HCT116 (cell line): ENCODE results near the gene ARNT2. TPM values are rescaled to one million over a fixed set of nuclear protein-coding genes. Genes with fewer than 3 reads are reported as not detected.

Experiments
- ATAC-seq: fragments of 200-7000 bp; cut with Tn5 transposase; 2 replicates; pipeline ENCODE4 v1.9.1; 2020; ENCODE audit warnings: mild to moderate bottlenecking, moderate library complexity
- BruUV-seq: library from RNA; stranded (reverse); fragments of 400-500 nt; replicated peaks from 2 replicates; lab custom pipeline; 2021; lab: Mats Ljungman, UMichigan
- CTCF ChIA-PET: fragments of 300-600 bp; sonication (Branson Sonifier 250); formaldehyde crosslinking; loops from one replicate; lab custom pipeline; 2021; ENCODE audit warnings: antibody characterized with exemption; lab: Charles Lee
- POLR2A ChIA-PET: fragments of 300-600, 350-600 bp; sonication (Branson Sonifier 250); formaldehyde crosslinking; loops from one replicate; lab custom pipeline; 2021; ENCODE audit warnings: antibody characterized with exemption; lab: Charles Lee
- RAD21 ChIA-PET, 2 experiments: fragments of 300-600 bp; sonication (Branson Sonifier 250); formaldehyde crosslinking; loops; one replicate each; lab custom pipeline; 2023; ENCODE audit warnings: low total read pairs in 2 of 2; ENCODE audit not compliant: uncharacterized antibody in 2 of 2, unreplicated experiment in 2 of 2, low non-redundant PET in 1 of 2; lab: Charles Lee
- DNase-seq: peaks from one replicate; pipeline ENCODE4 v3.0.0-alpha.2; 2010; ENCODE audit warnings: low read depth, low spot score
- H2AFZ ChIP-seq: fragments of 200-600 bp; shearing (Covaris generic), sonication (generic); 2 replicates; pipeline ENCODE4 v1.6.1; 2017; ENCODE audit warnings: low read depth, mixed run types, mixed read lengths, antibody characterized with exemption, low read length; ENCODE audit not compliant: poor library complexity, severe bottlenecking
- H3K27ac ChIP-seq: 2 replicates; pipeline ENCODE4 v1.5.1; 2012; ENCODE audit warnings: low read depth, low read length
- H3K27me3 ChIP-seq: fragments of 200-600 bp; sonication (generic); 2 replicates; pipeline ENCODE4 v1.6.1; 2016; ENCODE audit warnings: mixed run types, low read length, mixed read lengths; ENCODE audit not compliant: insufficient read depth
- H3K36me3 ChIP-seq, 2 experiments: fragments of 200-500 bp in 1 of 2; fragments of 200-600 bp in 1 of 2; sonication (Bioruptor generic) in 1 of 2; sonication (generic) in 1 of 2; 2 replicates each; pipeline versions ENCODE4 v1.5.1 to v1.6.1; 2014 to 2016; ENCODE audit warnings: low read length in 2 of 2, inconsistent platforms in 1 of 2, mixed read lengths in 1 of 2, mixed run types in 1 of 2; ENCODE audit not compliant: insufficient read depth in 2 of 2, control insufficient read depth in 1 of 2
- H3K4me1 ChIP-seq, 2 experiments: fragments of 200-600 bp in 1 of 2; sonication (generic) in 1 of 2; 2 replicates each; pipeline versions ENCODE4 v1.5.1 to v1.6.1; 2012 to 2017; ENCODE audit warnings: low read length in 2 of 2, inconsistent platforms in 1 of 2, mild to moderate bottlenecking in 1 of 2, mixed read lengths in 1 of 2, mixed run types in 1 of 2, moderate library complexity in 1 of 2; ENCODE audit not compliant: insufficient read depth in 2 of 2, control insufficient read depth in 1 of 2
- H3K4me2 ChIP-seq: fragments of 200-600 bp; sonication (generic); 2 replicates; pipeline ENCODE4 v1.6.1; 2017; ENCODE audit warnings: mixed run types, low read length, mixed read lengths
- H3K4me3 ChIP-seq, 2 experiments: fragments of 200-600 bp in 1 of 2; sonication (generic) in 1 of 2; replicated peaks in 1 of 2; 2 replicates each; pipeline ENCODE4 v1.5.1; 2011 to 2016; ENCODE audit warnings: low read length in 2 of 2, control low read depth in 1 of 2, low read depth in 1 of 2, mild to moderate bottlenecking in 1 of 2, mixed read lengths in 1 of 2, mixed run types in 1 of 2
- H3K79me2 ChIP-seq: fragments of 200-600 bp; sonication (generic); 2 replicates; pipeline ENCODE4 v1.6.1; 2017; ENCODE audit warnings: mild to moderate bottlenecking, mixed run types, low read length, moderate library complexity, mixed read lengths; ENCODE audit not compliant: insufficient read depth
- H3K9ac ChIP-seq: fragments of 200-600 bp; sonication (generic); 2 replicates; pipeline ENCODE4 v1.6.1; 2016; ENCODE audit warnings: low read length, mixed read lengths
- H3K9me2 ChIP-seq: fragments of 200-600 bp; sonication (generic), shearing (Covaris generic); 2 replicates; pipeline ENCODE4 v1.6.1; 2017; ENCODE audit warnings: mixed run types, mild to moderate bottlenecking, moderate library complexity; ENCODE audit not compliant: insufficient read depth
- H3K9me3 ChIP-seq, 2 experiments: fragments of 200-500 bp in 1 of 2; fragments of 200-600 bp in 1 of 2; sonication (Bioruptor generic) in 1 of 2; sonication (generic) in 1 of 2; 2 replicates each; pipeline ENCODE4 v1.6.1; 2014 to 2017; ENCODE audit warnings: low read length in 2 of 2, mixed read lengths in 2 of 2, inconsistent platforms in 1 of 2, low read depth in 1 of 2, mild to moderate bottlenecking in 1 of 2, mixed run types in 1 of 2, moderate library complexity in 1 of 2; ENCODE audit not compliant: control insufficient read depth in 1 of 2, insufficient read depth in 1 of 2
- H4K20me1 ChIP-seq: fragments of 200-600 bp; sonication (generic), shearing (Covaris generic); 2 replicates; pipeline ENCODE4 v1.6.1; 2017; ENCODE audit warnings: mixed run types, mild to moderate bottlenecking, moderate library complexity; ENCODE audit not compliant: insufficient read depth
- CBX3 ChIP-seq: IDR thresholded peaks from 2 replicates; pipeline ENCODE4 v1.6.1; 2012; ENCODE audit warnings: low read depth
- CEBPB ChIP-seq: IDR thresholded peaks from 2 replicates; pipeline ENCODE4 v1.6.1; 2012; ENCODE audit warnings: low read depth
- EGR1 ChIP-seq: IDR thresholded peaks from 2 replicates; pipeline ENCODE4 v1.6.1; 2012; ENCODE audit warnings: low read depth
- EZH2phosphoT487 ChIP-seq: fragments of 200-600 bp; IDR thresholded peaks from 2 replicates; pipeline ENCODE4 v1.6.1; 2018; ENCODE audit warnings: antibody characterized with exemption, borderline replicate concordance
- JUND ChIP-seq: IDR thresholded peaks from 2 replicates; pipeline ENCODE4 v1.6.1; 2012
- POLR2A ChIP-seq: IDR thresholded peaks from 2 replicates; pipeline ENCODE4 v1.7.0; 2011; ENCODE audit warnings: borderline replicate concordance; ENCODE audit not compliant: insufficient read depth, insufficient read length; ENCODE audit errors: extremely low read depth
- POLR2AphosphoS5 ChIP-seq: IDR thresholded peaks from 2 replicates; pipeline ENCODE4 v1.6.1; 2011; ENCODE audit warnings: mild to moderate bottlenecking, low read depth, low read length, moderate library complexity
- SIN3A ChIP-seq: IDR thresholded peaks from 2 replicates; pipeline ENCODE4 v1.6.1; 2012; ENCODE audit warnings: low read depth
- SP1 ChIP-seq: IDR thresholded peaks from 2 replicates; pipeline ENCODE4 v1.6.1; 2012; ENCODE audit warnings: low read depth
- SRF ChIP-seq: IDR thresholded peaks from 2 replicates; pipeline ENCODE4 v1.6.1; 2012; ENCODE audit warnings: low read depth
- TCF7L2 ChIP-seq: IDR thresholded peaks from 2 replicates; pipeline ENCODE4 v1.7.0; 2011; ENCODE audit warnings: borderline replicate concordance, inconsistent platforms; ENCODE audit not compliant: insufficient read depth, insufficient read length; ENCODE audit errors: extremely low read depth
- YY1 ChIP-seq: IDR thresholded peaks from 2 replicates; pipeline ENCODE4 v1.6.1; 2011; ENCODE audit warnings: low read length, low read depth, moderate library complexity, mild to moderate bottlenecking; ENCODE audit not compliant: insufficient replicate concordance; ENCODE audit errors: extremely low read depth
- ZFX ChIP-seq: fragments of 450-650 bp; IDR thresholded peaks from 2 replicates; pipeline ENCODE4 v1.6.1; 2017
- ZNF274 ChIP-seq: fragments of 200-500 bp; sonication (Bioruptor generic); IDR thresholded peaks from 2 replicates; pipeline ENCODE4 v1.6.1; 2014; ENCODE audit warnings: mild to moderate bottlenecking, low read depth, low read length, inconsistent platforms
- intact Hi-C: fragments of 100-400 bp; cut with micrococcal nuclease; formaldehyde crosslinking; loops from 2 replicates; pipeline ENCODE4 v1.10.0; 2022
- total RNA-seq: library from RNA; stranded (reverse); gene quantifications from one replicate; pipeline ENCODE4 v1.2.1, GENCODE V29; 2021; ENCODE audit not compliant: unreplicated experiment
- TF ChIP-seq, protein P1 (sequence below): IDR thresholded peaks from 2 replicates; pipeline ENCODE4 v1.6.1; 2012
- TF ChIP-seq, protein P2 (sequence below): IDR thresholded peaks from 2 replicates; pipeline ENCODE4 v1.6.1; 2012; ENCODE audit warnings: low read depth
- TF ChIP-seq, protein P3 (sequence below), 3 experiments: fragments of 200-600 bp in 1 of 3; sonication (generic) in 1 of 3; IDR thresholded peaks in 2 of 3; conservative IDR thresholded peaks in 1 of 3; 2 replicates each; pipeline ENCODE4 v1.5.1; 2012 to 2017; ENCODE audit warnings: low read depth in 2 of 3, low read length in 2 of 3, antibody characterized with exemption in 1 of 3, borderline replicate concordance in 1 of 3, control low read depth in 1 of 3, mild to moderate bottlenecking in 1 of 3, mixed read lengths in 1 of 3, mixed run types in 1 of 3, moderate library complexity in 1 of 3; ENCODE audit not compliant: insufficient read depth in 1 of 3

Gene ARNT2
- total RNA-seq, 1 experiment from 2014 or later: 3.0 TPM

DNA sequence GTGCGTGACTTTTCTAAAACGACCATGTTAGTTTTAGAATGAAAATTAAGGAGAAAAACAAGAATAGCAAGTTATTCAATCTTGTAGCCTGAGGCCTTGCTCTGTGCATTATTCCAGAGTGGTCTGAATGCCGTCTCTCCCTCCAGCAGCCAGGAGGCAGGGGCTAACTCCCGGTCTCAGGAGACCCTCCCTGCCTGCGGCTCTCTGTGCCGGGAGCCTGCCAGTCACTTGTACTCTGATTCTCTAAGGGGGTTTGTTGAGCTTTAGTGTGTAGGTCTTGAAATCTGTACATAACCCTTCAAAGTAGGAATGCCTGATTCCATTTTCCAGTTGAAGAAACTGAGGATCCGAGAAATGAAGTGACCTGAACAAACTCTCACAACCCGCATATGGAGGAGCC is 97.3 kb downstream of the ARNT2 start:
- ChIA-PET POLR2A (no interaction called here), CTCF (no interaction called here), RAD21 (no interaction called here)
- no peak overlapping the region for H3K9ac ChIP-seq
- H3K79me2 ChIP-seq: no peaks in the 10 kb centered on the region
- H3K4me1 ChIP-seq: no peaks in the 10 kb centered on the region
- DNase-seq: no peak
- H3K27me3 ChIP-seq: no peaks in the 10 kb centered on the region
- H3K9me2 ChIP-seq: no peaks in the 10 kb centered on the region
- intact Hi-C loops: no loop called here
- no peak overlapping the region for H2AFZ ChIP-seq
- ATAC-seq: no peak
- H3K4me2 ChIP-seq: no peak overlapping the region
- H3K4me3 ChIP-seq: no peak overlapping the region
- no peaks in the 10 kb centered on the region for H4K20me1 ChIP-seq
- H3K9me3 ChIP-seq: no peaks in the 10 kb centered on the region
- no TSS peak for BruUV-seq
- TF ChIP-seq, protein P1, sequence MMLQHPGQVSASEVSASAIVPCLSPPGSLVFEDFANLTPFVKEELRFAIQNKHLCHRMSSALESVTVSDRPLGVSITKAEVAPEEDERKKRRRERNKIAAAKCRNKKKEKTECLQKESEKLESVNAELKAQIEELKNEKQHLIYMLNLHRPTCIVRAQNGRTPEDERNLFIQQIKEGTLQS: no peak
- TF ChIP-seq SP1 (no peak), SIN3A (no peak), EGR1 (no peak), ZFX (no peak), JUND (no peak), EZH2phosphoT487 (no peak), CEBPB (no peak), TCF7L2 (no peak), YY1 (no peak), ZNF274 (no peak), POLR2AphosphoS5 (no peak), SRF (no peak), POLR2A (no peak)
- no peaks in the 10 kb centered on the region for H3K36me3 ChIP-seq
- no peak overlapping the region for H3K27ac ChIP-seq

DNA sequence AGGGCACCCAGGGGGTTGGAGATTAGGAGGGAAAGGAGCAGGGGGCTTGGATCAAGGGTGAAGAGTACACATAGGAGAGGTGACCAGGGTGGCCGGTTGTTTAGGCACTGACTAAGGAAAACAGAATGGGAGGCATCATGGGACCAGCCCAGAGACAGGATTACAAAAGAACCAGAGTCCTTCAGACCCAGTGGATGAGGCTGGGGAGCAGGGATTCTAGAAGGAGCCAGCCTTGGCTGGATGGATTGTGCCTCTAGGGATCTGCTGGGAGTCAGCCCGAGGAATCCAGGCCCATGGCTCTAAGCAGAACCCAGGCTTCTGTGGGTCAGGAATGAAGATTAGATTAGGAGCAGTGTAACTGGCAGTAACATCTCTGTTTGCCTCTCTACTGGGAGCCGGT is 98.6 kb downstream of the ARNT2 start:
- H3K27ac ChIP-seq: no peak overlapping the region
- no peaks in the 10 kb centered on the region for H3K27me3 ChIP-seq
- no peaks in the 10 kb centered on the region for H3K4me1 ChIP-seq
- ChIA-PET CTCF (no interaction called here), POLR2A (no interaction called here), RAD21 (no interaction called here)
- H3K9ac ChIP-seq: no peak overlapping the region
- no peaks in the 10 kb centered on the region for H3K79me2 ChIP-seq
- intact Hi-C loops: no loop called here
- no peak for DNase-seq
- no peak for ATAC-seq
- no peak overlapping the region for H3K4me3 ChIP-seq
- no peaks in the 10 kb centered on the region for H3K36me3 ChIP-seq
- H3K4me2 ChIP-seq: no peak overlapping the region
- no peak overlapping the region for H2AFZ ChIP-seq
- H3K9me2 ChIP-seq: no peaks in the 10 kb centered on the region
- H3K9me3 ChIP-seq: no peaks in the 10 kb centered on the region
- no TSS peak for BruUV-seq
- no peaks in the 10 kb centered on the region for H4K20me1 ChIP-seq
- TF ChIP-seq, protein P2, sequence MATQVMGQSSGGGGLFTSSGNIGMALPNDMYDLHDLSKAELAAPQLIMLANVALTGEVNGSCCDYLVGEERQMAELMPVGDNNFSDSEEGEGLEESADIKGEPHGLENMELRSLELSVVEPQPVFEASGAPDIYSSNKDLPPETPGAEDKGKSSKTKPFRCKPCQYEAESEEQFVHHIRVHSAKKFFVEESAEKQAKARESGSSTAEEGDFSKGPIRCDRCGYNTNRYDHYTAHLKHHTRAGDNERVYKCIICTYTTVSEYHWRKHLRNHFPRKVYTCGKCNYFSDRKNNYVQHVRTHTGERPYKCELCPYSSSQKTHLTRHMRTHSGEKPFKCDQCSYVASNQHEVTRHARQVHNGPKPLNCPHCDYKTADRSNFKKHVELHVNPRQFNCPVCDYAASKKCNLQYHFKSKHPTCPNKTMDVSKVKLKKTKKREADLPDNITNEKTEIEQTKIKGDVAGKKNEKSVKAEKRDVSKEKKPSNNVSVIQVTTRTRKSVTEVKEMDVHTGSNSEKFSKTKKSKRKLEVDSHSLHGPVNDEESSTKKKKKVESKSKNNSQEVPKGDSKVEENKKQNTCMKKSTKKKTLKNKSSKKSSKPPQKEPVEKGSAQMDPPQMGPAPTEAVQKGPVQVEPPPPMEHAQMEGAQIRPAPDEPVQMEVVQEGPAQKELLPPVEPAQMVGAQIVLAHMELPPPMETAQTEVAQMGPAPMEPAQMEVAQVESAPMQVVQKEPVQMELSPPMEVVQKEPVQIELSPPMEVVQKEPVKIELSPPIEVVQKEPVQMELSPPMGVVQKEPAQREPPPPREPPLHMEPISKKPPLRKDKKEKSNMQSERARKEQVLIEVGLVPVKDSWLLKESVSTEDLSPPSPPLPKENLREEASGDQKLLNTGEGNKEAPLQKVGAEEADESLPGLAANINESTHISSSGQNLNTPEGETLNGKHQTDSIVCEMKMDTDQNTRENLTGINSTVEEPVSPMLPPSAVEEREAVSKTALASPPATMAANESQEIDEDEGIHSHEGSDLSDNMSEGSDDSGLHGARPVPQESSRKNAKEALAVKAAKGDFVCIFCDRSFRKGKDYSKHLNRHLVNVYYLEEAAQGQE: no peak
- TF ChIP-seq, protein P1: no peak
- TF ChIP-seq ZNF274 (no peak), POLR2AphosphoS5 (no peak), EGR1 (no peak), POLR2A (no peak), CBX3 (no peak), SRF (no peak)
- TF ChIP-seq, protein P3, sequence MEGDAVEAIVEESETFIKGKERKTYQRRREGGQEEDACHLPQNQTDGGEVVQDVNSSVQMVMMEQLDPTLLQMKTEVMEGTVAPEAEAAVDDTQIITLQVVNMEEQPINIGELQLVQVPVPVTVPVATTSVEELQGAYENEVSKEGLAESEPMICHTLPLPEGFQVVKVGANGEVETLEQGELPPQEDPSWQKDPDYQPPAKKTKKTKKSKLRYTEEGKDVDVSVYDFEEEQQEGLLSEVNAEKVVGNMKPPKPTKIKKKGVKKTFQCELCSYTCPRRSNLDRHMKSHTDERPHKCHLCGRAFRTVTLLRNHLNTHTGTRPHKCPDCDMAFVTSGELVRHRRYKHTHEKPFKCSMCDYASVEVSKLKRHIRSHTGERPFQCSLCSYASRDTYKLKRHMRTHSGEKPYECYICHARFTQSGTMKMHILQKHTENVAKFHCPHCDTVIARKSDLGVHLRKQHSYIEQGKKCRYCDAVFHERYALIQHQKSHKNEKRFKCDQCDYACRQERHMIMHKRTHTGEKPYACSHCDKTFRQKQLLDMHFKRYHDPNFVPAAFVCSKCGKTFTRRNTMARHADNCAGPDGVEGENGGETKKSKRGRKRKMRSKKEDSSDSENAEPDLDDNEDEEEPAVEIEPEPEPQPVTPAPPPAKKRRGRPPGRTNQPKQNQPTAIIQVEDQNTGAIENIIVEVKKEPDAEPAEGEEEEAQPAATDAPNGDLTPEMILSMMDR (IDR thresholded peaks at IDR 0.05 in 2 of 3, conservative IDR thresholded peaks at IDR 0.05 in 1 of 3; ENCODE audit: borderline replicate concordance in 1 of 3, insufficient read depth in 1 of 3, low read depth in 2 of 3, low read length in 2 of 3): no peak
